Ascending aorta (tissue), 2 donors: ENCODE data around the gene ARMC3. TPM values are rescaled to one million over a fixed set of nuclear protein-coding genes. Genes with fewer than 3 reads are reported as not detected.

ENCODE experiments used
- DNase-seq, 2 donors: peaks; one replicate each; pipeline ENCODE4 v3.0.0-alpha.2; 2019; ENCODE audit warnings: low spot score in 2 of 2
- H3K27ac ChIP-seq, 2 donors: fragments of 200-600 bp; sonication (generic); one replicate each; pipeline ENCODE4 v1.5.1; 2016 to 2017; ENCODE audit warnings: mild to moderate bottlenecking in 1 of 2
- H3K27me3 ChIP-seq: fragments of 200-600 bp; sonication (generic); one replicate; pipeline ENCODE4 v1.5.1; 2017
- H3K36me3 ChIP-seq, 2 donors: fragments of 200-600 bp; sonication (generic); one replicate each; pipeline ENCODE4 v1.5.1; 2016
- H3K4me1 ChIP-seq, 2 donors: fragments of 200-600 bp; sonication (generic); one replicate each; pipeline ENCODE4 v1.5.1; 2016 to 2017; ENCODE audit warnings: mild to moderate bottlenecking in 1 of 2
- H3K4me3 ChIP-seq, 2 donors: fragments of 200-600 bp; sonication (generic); one replicate each; pipeline ENCODE4 v1.5.1; 2016 to 2017; ENCODE audit warnings: mild to moderate bottlenecking in 1 of 2
- H3K9me3 ChIP-seq, 2 donors: fragments of 200-600 bp; sonication (generic); one replicate each; pipeline ENCODE4 v1.5.1; 2016
- intact Hi-C: fragments of 100-400 bp; cut with DNase I; formaldehyde crosslinking; loops from one replicate; pipeline ENCODE4 v1.15.1; 2023
- total RNA-seq: library from RNA; depleted of rRNA; stranded (reverse); fragments of >200 nt; gene quantifications from one replicate; pipeline ENCODE4 v1.1.0, GENCODE V29; 2016
- TF ChIP-seq, protein P1 (sequence below), 3 experiments: fragments of 200-600 bp in 2 of 3; fragments of 450-650 bp in 1 of 3; sonication (generic) in 2 of 3; IDR thresholded peaks; one replicate each; pipeline ENCODE4 v1.5.1; 2016 to 2019; ENCODE audit warnings: antibody characterized with exemption in 3 of 3, mild to moderate bottlenecking in 1 of 3, moderate library complexity in 1 of 3

The ARMC3 gene, protein sequence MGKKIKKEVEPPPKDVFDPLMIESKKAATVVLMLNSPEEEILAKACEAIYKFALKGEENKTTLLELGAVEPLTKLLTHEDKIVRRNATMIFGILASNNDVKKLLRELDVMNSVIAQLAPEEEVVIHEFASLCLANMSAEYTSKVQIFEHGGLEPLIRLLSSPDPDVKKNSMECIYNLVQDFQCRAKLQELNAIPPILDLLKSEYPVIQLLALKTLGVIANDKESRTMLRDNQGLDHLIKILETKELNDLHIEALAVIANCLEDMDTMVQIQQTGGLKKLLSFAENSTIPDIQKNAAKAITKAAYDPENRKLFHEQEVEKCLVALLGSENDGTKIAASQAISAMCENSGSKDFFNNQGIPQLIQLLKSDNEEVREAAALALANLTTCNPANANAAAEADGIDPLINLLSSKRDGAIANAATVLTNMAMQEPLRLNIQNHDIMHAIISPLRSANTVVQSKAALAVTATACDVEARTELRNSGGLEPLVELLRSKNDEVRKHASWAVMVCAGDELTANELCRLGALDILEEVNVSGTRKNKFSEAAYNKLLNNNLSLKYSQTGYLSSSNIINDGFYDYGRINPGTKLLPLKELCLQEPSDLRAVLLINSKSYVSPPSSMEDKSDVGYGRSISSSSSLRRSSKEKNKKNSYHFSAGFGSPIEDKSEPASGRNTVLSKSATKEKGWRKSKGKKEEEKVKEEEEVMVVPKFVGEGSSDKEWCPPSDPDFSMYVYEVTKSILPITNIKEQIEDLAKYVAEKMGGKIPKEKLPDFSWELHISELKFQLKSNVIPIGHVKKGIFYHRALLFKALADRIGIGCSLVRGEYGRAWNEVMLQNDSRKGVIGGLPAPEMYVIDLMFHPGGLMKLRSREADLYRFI
- total RNA-seq = not detected

DNA sequence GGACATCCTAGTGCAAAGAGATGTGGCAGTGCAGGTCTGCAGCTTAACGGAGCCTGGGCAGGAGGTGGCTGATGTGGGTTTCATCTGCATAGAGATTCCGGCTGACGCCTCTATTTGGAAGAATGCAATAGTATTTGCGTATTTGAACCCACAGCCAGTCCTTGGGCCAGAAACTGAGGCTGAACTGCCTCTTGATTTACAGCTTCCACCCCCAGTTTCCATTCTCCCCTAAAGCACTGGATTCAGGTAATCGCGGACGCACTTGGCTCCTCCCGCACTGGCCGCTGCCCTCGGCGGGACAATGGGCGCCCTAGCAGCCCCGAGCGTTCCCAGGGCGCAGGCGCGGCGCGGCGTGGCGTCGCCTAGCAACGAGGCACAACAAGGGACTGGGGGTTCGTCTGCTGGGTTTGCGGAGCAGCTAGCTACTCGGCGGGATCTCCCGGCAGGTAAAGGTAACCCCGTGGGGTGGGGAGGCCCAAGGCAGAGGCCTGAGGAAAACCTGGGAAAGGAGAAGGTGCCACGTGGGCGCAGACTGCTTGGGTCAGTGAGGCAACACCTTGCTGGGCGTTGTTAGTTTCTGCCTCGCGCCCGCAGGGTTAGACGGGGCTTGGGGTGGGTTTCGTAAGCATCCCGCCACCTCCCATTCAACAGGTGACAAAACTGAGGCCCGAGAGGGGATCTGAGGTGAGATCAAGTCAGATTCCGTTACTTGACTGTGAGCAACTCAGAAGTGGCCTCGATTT lies at the start of gene ARMC3:
ARMC3 (plus strand) TSS at position 393 of the 743 bp plus-strand sequence. CDS start 3,944 bp downstream, outside the sequence.
- H3K9me3 ChIP-seq = no peaks in the 10 kb centered on the region
- peak within 1 kb of the TSS; percentile 50 to 65 for H3K4me3 ChIP-seq
- no peak within 1 kb of the TSS for H3K27ac ChIP-seq
- intact Hi-C loops = no loop called here
- H3K36me3 ChIP-seq = no peaks in the 10 kb centered on the region
- H3K27me3 ChIP-seq = no peaks in the 10 kb centered on the region
- TF ChIP-seq, protein P1, sequence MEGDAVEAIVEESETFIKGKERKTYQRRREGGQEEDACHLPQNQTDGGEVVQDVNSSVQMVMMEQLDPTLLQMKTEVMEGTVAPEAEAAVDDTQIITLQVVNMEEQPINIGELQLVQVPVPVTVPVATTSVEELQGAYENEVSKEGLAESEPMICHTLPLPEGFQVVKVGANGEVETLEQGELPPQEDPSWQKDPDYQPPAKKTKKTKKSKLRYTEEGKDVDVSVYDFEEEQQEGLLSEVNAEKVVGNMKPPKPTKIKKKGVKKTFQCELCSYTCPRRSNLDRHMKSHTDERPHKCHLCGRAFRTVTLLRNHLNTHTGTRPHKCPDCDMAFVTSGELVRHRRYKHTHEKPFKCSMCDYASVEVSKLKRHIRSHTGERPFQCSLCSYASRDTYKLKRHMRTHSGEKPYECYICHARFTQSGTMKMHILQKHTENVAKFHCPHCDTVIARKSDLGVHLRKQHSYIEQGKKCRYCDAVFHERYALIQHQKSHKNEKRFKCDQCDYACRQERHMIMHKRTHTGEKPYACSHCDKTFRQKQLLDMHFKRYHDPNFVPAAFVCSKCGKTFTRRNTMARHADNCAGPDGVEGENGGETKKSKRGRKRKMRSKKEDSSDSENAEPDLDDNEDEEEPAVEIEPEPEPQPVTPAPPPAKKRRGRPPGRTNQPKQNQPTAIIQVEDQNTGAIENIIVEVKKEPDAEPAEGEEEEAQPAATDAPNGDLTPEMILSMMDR (IDR thresholded peaks at IDR 0.05) = no peak
- H3K4me1 ChIP-seq = peaks cover 0 to 10% of the 10 kb centered on the region in 2 donors
- peak in 1 of 2 donors; percentile 75 for DNase-seq

DNA sequence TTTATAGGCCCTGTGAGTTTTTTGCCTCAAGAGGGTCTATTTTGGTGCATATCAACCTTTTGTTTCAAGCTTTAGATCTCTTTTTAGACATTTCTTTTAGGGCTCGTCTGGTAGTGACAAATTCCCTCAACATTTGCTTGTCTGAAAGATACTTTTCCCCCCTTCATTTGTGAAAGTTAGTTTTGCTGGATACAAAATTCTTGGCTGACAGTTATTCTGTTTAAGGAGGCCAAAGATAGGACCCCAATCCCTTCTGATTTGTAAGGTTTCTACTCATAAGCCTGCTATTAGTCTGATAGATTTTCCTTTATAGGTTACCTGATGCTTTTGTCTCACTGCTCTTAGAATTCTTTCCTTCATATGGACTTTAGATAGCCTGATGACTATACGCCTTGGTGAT lies 36.1 kb upstream of the ARMC3 start:
- intact Hi-C loops = no loop called here
- Histone ChIP-seq H3K27ac (no peak overlapping the region), H3K27me3 (no peaks in the 10 kb centered on the region), H3K9me3 (peaks cover 0 to 8% of the 10 kb centered on the region in 2 donors), H3K4me3 (no peak overlapping the region), H3K36me3 (no peaks in the 10 kb centered on the region), H3K4me1 (no peaks in the 10 kb centered on the region)
- TF ChIP-seq, protein P1 (IDR thresholded peaks at IDR 0.05) = no peak
- no peak for DNase-seq

DNA sequence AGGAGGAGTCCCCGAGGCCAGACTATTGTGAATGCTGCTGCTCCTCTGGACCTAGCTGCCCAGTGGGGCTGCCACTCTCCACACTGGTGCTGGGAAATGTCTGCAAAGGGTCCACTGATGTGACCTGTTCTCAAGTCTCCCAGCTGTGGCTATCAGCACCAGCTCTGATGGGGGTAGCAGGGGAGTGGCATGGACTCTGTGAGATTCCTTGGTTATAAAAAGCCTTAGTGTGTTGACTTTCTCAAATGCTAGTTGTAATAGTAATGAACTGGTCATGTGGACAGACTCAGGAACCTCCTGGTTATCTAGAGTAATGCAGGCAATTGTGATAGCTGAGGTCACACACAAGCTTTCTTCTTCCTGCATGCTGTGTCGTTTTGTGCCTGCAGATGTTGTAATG lies 34.1 kb upstream of the ARMC3 start:
- peaks cover 0 to 8% of the 10 kb centered on the region in 2 donors for H3K9me3 ChIP-seq
- no peak for DNase-seq
- no peaks in the 10 kb centered on the region for H3K4me1 ChIP-seq
- no peaks in the 10 kb centered on the region for H3K36me3 ChIP-seq
- TF ChIP-seq, protein P1 (IDR thresholded peaks at IDR 0.05) = no peak
- H3K27ac ChIP-seq = no peak overlapping the region
- no peaks in the 10 kb centered on the region for H3K27me3 ChIP-seq
- intact Hi-C loops = no loop called here
- H3K4me3 ChIP-seq = no peak overlapping the region

DNA sequence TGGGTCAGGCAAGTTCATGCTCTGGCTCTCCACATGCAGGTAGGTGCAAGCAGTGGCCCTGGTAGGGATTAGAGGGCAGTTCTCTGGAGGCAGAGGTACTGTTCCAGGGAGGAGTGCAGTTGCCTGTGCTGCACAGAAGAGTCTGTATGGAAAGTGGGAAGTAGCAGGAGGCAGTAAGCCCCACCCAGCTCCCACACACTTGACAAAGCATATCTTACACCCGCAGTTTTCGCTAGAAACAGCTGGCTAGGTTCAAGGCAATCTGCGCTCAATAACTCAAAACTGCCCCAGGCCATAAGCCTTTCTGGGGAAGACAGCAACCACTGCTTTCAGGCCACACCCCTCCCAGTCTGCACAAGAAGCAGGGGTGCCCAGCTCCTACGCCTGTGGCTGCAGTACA lies 33.1 kb upstream of the ARMC3 start:
- Histone ChIP-seq H3K9me3 (peaks cover 0 to 8% of the 10 kb centered on the region in 2 donors), H3K4me1 (no peaks in the 10 kb centered on the region), H3K27me3 (no peaks in the 10 kb centered on the region), H3K36me3 (no peaks in the 10 kb centered on the region), H3K4me3 (no peak overlapping the region), H3K27ac (no peak overlapping the region)
- DNase-seq = no peak
- intact Hi-C loops = no loop called here
- TF ChIP-seq, protein P1 (IDR thresholded peaks at IDR 0.05) = no peak

DNA sequence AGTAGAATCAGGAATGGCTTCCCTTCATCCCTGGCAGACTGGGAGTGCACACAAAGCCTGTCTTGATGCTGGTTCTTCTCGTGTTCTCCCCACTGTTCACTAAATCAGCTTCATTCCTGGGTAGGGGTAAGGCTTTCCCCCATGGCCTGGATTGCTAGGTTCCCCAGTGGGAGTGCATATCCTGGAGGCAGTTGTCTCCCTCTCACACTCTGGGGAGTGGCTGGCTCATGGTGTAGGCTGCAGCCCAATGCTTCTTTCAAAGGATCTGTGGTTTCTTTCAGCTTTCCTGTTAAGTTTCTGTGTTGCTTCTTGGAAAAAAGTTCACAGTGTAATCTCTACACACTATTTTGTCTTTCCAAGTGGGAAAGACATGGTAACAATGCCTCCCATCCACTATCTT lies 32.6 kb upstream of the ARMC3 start:
- Histone ChIP-seq H3K9me3 (peaks cover 0 to 8% of the 10 kb centered on the region in 2 donors), H3K36me3 (no peaks in the 10 kb centered on the region), H3K4me3 (no peak overlapping the region), H3K27ac (no peak overlapping the region), H3K27me3 (no peaks in the 10 kb centered on the region), H3K4me1 (no peaks in the 10 kb centered on the region)
- TF ChIP-seq, protein P1 (IDR thresholded peaks at IDR 0.05) = no peak
- DNase-seq = no peak
- intact Hi-C loops = no loop called here
